ENCODE data around the gene SRP14.

- TF ChIP-seq CTCF (IDR thresholded peaks at IDR 0.05) (no peak), POLR2A (IDR thresholded peaks at IDR 0.05) (no peak)
Observed at GRCh38 chr15:40061212-40061901, 22.4 kb upstream of the SRP14 start.
